ENCODE measurements around the gene SLC7A6. TPM values are rescaled to one million over a fixed set of nuclear protein-coding genes. Genes with fewer than 3 reads are reported as not detected.
A peak's percentile ranks its signal among the peaks of the same experiment; 100 is the strongest.

SLC7A6 gene
- total RNA-seq, 2 donors from 2014 or later = 69.0 to 97.7 TPM

DNA sequence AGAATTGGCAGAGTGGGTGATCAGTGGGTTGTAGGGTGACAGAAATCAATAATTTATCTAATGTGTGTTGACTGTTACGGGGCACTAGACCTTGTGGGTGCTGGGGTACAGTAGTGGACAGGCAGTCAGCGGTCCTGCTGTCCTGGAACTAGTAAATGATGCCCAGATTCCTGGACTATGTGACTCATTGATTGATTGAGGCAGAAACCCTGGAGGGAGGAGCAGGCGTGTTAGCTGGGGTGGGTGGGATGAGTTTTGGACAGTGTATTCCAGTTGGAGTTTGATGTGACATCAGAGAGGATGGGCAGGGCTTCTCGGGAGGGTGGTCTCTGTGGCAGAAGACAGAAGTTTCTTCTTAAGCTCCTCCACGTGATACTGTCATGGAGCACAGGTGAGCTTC is 70.8 kb downstream of the SLC7A6 start:
- Mint-ChIP-seq H3K36me3 (peaks cover 14 to 22% of the 10 kb centered on the region in 2 donors), H3K27ac (no peak overlapping the region), H3K9me3 (no peaks in the 10 kb centered on the region)
- ATAC-seq (no peak), DNase-seq (ENCODE audit: low spot score in 2 of 2) (no peak)

DNA sequence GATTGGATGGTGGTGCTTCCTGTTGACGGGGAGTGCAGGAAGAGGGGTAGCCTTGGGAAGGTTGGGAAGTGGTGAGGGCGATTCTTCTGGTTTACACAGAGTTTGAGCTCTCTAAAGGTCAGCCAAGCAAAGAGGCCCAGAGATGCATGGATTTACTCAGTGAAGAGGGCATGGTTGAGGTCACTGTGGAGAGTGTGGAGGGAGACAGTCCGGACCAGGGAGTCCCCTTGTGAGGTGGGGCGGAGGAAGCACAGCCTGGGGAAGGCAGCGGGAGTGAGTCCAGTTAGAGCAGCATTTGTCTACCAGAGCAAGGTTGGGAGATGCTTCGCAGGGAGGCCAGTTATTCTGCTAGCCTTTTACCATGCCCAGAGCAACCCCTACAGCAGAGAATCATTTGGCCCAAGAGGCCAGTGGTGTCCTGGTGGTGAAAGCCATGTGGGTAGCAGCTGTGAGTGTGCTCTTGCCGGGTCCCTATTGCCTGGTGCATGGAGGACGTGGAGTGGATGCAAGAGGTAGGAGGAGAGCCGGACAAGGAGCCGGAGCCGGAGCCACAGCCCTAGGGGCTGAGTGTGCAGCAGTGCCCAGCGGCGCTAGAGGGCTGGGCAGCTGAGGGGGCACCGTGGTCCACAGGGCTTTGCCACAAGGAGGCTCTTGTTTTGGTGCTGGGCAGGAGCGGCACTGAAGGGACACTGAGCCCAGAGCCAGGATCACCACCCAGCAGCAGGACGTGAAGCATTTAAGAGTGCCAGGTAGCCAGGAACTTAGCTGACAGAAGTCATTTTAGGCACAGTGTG is 74.2 kb downstream of the SLC7A6 start:
- peaks cover 22 to 23% of the 10 kb centered on the region in 2 donors for H3K36me3 Mint-ChIP-seq
- H3K27ac Mint-ChIP-seq = no peak overlapping the region
- H3K9me3 Mint-ChIP-seq = no peaks in the 10 kb centered on the region
- no peak for ATAC-seq
- DNase-seq (ENCODE audit: low spot score in 2 of 2) = no peak

DNA sequence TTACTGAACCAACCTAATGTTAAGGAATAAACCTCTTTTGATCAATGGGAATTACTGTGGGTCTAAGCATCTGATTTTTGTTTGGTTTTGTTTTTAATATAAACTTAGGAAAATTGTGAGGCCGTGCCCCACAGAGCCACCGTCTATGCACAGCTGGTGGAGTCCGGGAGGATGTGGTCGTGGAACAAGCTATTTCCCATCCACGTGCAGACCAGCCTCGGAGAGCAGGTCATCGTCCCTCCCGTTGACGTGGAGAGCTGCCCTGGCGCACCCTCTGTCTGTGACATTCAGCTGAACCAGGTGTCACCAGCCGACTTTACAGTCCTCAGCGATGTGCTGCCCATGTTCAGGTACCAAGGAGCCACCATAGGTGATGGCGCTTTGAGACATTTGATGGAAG is 74.9 kb downstream of the SLC7A6 start:
- no peak for ATAC-seq
- H3K27ac Mint-ChIP-seq = no peak overlapping the region

DNA sequence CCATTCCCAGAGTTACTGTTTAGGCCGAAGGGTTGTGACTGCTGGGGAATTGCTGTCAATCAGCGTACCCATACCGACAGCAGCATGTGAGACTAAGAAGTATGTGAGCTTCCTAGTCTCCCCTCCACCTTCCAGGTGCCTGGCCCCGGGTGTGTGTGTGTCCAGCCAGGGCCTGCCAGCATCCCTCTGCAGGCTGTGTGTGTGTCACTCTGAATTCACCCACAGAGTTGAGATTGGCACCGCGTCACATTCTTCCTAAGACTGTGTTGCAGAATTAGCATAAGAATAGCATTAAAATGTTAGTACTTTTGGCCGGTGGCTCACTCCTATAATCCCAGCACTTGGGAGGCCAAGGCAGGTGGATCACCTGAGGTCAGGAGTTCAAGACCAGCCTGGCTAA is 78.3 kb downstream of the SLC7A6 start:
- DNase-seq (ENCODE audit: low spot score in 2 of 2) (no peak), ATAC-seq (no peak)
- Mint-ChIP-seq H3K27ac (no peak overlapping the region), H3K9me3 (no peaks in the 10 kb centered on the region), H3K36me3 (peaks cover 16 to 18% of the 10 kb centered on the region in 2 donors)

More for the DNA sequence above, 74.9 kb downstream of the SLC7A6 start:
- Mint-ChIP-seq H3K36me3 (peaks cover 22 to 23% of the 10 kb centered on the region in 2 donors), H3K9me3 (no peaks in the 10 kb centered on the region)
- DNase-seq (ENCODE audit: low spot score in 2 of 2) = no peak

DNA sequence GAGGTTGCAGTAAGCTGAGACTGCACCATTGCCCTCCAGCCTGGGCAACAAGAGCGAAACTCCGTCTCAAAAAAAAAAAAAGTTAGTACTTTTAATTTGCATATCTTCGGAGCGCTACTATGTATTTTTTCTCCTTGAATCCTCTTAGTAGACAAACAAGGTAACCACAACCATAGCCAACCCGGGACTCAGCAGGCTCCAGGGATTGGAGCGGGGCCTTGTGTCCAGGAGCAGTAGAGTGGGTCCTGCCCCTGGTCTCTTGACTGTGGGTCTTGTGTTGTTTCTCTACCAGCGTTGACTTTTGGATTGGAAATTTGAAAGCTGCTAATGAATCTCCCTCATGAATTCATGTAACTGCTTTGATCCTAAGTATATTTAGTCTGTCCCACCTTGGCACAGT is 78.8 kb downstream of the SLC7A6 start:
- DNase-seq (ENCODE audit: low spot score in 2 of 2) (no peak), ATAC-seq (no peak)
- Mint-ChIP-seq H3K27ac (no peak overlapping the region), H3K36me3 (peaks cover 11 to 18% of the 10 kb centered on the region in 2 donors), H3K9me3 (no peaks in the 10 kb centered on the region)

DNA sequence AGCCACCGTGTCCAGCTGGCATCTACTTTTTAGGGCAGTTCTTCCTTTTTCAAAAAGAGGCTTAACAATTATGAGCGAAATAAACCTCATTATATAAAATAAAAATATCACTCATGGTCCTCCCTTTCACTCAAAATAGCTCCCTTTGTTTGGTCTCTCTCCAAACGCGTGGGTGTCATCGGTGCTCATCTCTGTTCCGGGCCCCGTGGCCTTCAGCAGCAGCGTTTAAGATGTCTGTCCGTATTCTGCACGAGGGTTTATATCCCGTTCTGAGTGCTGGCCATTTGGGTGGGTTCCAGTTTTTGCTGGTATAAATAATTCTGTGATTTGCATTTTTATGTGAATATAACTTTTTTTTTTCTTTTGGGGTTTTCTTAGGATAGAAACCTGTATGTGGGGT is 79.9 kb downstream of the SLC7A6 start:
- no peak for DNase-seq (ENCODE audit: low spot score in 2 of 2)
- peak overlapping the region in 1 of 2 donors; percentile 79 for H3K27ac Mint-ChIP-seq
- H3K36me3 Mint-ChIP-seq = peaks cover 14 to 19% of the 10 kb centered on the region in 2 donors
- H3K9me3 Mint-ChIP-seq = no peaks in the 10 kb centered on the region
- no peak for ATAC-seq

DNA sequence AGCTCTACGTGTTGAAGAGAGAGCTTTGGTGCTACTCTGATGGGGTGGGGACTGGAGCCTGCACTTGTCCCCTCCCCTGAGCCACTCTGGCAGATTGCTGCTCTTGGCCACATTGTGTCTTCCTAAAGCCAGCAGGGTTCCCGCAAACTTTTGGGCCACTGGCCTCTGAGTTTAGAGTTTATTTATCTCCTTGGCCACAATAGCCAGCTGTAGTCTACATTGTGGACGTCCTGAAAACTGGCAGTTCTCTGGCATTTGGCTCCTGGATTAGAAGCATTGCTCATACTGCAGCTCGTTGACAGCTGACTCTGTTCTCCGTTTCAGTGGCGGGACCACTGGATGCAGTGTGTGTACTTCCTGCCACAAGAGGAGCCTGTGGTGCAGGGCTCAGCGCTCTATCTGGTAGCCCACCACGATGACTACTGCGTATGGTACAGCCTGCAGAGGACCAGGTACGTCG is 81.1 kb downstream of the SLC7A6 start:
- peak in 1 of 2 donors; percentile 41 for ATAC-seq
- Mint-ChIP-seq H3K27ac (no peak overlapping the region), H3K9me3 (no peaks in the 10 kb centered on the region), H3K36me3 (peaks cover 10 to 13% of the 10 kb centered on the region in 2 donors)
- no peak for DNase-seq (ENCODE audit: low spot score in 2 of 2)

DNA sequence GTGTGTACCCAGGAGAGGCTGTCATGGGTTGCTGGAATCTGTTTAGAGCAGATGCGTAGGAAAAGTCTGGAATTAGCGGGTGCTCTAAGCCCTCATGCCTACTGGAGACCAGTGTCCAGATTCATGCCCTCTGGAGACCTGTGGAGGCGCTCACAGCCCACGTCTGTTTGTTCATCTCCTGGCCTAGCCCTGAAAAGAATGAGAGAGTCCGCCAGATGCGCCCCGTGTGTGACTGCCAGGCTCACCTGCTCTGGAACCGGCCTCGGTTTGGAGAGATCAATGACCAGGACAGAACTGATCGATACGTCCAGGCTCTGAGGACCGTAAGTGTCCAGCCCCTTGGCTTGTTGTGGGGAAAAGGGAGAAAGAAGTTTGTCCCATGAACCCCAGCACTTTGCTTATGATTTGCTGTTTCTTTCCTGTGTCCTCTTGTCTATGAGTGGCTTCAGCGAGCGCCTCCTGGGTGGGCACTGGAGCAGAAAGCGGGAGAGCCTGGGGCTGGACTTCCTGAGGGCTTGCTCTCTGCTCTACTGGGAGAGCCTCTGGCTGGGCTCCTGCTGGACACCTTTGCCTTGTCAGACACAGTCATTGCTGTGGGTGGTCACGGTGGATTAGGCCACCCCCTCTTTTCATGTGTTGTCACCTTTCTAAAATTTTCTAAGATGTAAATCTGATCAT is 81.8 kb downstream of the SLC7A6 start:
- Mint-ChIP-seq H3K36me3 (peaks cover 5 to 7% of the 10 kb centered on the region in 2 donors), H3K27ac (peak overlapping the region in 1 of 2 donors; percentile 9), H3K9me3 (no peaks in the 10 kb centered on the region)
- DNase-seq (ENCODE audit: low spot score in 2 of 2) = no peak
- no peak for ATAC-seq

DNA sequence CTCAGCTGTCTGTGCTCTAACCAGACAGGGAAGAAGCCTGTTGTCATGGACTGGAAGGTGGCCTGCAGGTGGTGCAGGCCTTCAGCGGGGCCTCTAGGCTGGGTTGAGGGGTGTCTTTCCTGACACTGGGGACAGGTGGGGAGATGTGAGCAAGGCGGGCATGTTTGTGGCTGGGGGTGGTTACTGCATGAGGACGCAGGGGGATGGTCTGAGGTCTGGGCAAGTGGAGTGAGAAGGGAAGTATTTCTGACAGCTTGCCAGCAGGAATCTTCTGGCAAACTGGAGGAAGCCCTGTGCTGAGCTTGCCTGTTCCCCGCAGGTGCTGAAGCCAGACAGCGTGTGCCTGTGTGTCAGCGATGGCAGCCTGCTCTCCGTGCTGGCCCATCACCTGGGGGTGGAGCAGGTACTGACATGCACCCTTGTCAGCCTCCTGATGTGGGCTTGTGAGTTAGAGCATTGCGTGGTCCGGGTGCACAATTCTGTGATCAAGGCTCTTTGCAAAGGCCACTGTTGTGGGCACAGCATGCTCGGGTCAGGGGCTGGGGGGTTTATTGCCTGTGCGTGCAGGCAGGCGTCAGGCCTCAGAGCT is 82.7 kb downstream of the SLC7A6 start:
- ATAC-seq = no peak
- DNase-seq (ENCODE audit: low spot score in 2 of 2) = no peak
- no peaks in the 10 kb centered on the region for H3K9me3 Mint-ChIP-seq
- peak overlapping the region; percentile 9 to 69 for H3K27ac Mint-ChIP-seq
- H3K36me3 Mint-ChIP-seq = peaks cover 5 to 7% of the 10 kb centered on the region in 2 donors

DNA sequence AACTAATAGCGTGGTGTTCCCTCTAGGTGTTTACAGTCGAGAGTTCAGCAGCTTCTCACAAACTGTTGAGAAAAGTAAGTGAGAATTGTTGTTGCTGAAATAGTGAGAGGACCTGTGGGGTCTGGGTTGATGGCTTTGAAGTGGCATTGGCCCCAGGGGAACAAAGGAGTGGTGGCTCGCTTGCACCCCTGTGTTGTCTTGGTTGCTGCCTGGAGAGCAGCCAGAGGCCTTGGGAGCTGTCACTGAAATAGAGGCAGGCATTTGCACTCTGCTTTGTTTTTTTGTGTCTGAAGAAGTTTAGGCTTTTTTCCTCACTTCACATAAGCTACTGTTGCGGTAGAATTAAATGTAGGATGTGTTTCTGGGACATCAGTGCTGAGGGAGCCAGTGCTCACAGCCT is 83.3 kb downstream of the SLC7A6 start:
- no peak for DNase-seq (ENCODE audit: low spot score in 2 of 2)
- Mint-ChIP-seq H3K9me3 (no peaks in the 10 kb centered on the region), H3K27ac (no peak overlapping the region), H3K36me3 (peaks cover 5 to 7% of the 10 kb centered on the region in 2 donors)
- no peak for ATAC-seq

DNA sequence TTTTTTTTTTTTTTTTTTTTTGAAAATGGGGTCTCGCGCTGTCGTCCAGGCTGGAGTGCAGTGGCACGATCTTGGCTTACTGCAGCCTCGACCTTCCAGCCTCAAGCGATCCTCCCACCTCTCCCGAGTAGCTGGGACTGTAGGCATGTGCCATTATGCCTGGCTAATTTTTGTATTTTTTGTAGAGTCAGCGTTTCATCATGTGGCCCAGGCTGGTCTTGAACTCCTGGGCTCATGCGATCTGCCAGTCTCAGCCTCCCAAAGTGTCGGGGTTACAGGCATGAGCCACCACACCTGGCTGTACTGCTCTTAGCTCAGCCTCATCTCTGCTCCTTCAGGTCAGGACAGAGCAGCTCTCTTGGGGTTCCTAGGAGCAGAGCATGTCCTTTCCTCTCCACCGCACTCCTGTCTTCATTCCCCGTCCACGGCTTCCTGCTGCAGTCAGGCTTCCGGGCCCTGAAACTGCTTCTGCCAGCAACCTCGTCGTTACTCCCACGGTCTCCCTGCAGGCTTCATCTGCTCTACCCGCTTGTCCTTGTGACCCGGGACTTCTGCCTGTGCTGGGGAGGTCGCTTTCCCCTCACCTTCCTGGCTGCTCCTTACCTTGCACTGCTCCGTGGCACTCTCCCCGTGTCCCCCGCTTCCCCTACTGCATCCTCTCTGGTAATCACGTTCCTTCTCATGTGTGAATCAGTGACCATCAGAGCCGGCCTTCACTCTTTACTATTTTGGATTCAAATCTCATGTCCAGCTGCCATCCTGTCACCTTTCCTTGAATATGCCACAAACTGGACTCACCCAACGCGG is 84.5 kb downstream of the SLC7A6 start:
- no peak for DNase-seq (ENCODE audit: low spot score in 2 of 2)
- Mint-ChIP-seq H3K27ac (no peak overlapping the region), H3K36me3 (peaks cover 5 to 7% of the 10 kb centered on the region in 2 donors), H3K9me3 (no peaks in the 10 kb centered on the region)
- no peak for ATAC-seq

DNA sequence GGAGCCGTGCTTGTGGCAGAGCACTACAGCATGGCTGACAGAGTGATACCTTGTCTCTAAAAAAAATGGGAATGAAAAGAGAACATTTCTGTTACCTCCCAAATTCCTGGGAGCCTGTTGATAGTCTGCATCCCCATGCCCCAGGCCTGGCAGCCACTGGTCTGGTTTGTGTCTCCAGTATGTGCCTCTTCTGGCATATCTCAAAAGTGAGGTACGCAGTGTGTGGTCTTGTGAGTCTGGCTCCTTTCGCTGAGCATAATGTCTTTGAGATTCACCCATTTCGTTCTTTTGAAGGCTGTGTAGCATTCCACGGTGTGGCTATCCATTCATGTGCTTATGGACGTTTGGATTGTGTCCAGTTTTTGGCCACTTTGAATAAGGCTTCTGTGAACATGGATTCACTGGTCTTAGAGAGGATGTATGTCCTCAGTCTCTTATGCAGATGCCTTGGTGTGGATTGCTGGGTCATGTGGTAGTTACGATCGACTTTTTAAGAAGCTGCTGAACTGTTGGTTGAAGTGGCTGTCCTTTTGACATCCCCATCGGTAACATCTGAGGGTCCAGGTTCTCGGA is 85.6 kb downstream of the SLC7A6 start:
- ATAC-seq = no peak
- peaks cover 13 to 15% of the 10 kb centered on the region in 2 donors for H3K36me3 Mint-ChIP-seq
- DNase-seq (ENCODE audit: low spot score in 2 of 2) = no peak
- no peaks in the 10 kb centered on the region for H3K9me3 Mint-ChIP-seq
- H3K27ac Mint-ChIP-seq = no peak overlapping the region

DNA sequence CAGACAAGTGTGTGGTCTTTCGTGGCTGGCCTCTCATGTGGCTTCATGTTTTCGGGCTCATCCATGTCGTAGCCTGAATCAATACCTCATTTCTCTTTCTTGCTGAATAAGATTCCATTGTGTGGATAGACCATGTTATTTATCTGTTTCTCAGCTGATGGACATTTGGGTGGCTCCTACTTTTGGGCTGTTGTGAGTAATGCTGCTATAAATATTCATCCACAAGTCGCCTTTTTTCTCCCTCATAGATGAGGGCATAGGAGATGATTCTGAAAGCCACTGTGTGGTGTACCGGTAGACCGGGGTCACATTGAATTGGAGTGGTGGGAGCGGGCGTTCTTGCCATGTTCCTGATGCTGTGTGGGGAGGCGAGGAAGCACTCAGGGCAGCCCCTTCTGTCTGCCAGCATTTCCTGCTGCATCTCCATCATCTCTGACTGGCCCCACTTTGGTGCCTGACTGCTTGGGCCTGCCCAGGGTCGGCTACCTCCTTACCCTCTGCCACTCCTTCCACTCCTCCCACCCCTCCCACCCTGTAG is 86.6 kb downstream of the SLC7A6 start:
- no peak for DNase-seq (ENCODE audit: low spot score in 2 of 2)
- ATAC-seq = no peak
- no peak overlapping the region for H3K27ac Mint-ChIP-seq
- H3K9me3 Mint-ChIP-seq = no peaks in the 10 kb centered on the region
- H3K36me3 Mint-ChIP-seq = peaks cover 15 to 19% of the 10 kb centered on the region in 2 donors
